ENCODE data around the gene PRKG1.

Gene PRKG1

GRCh38 chr10:52347327-52347667, 1273.0 kb downstream of the PRKG1 start:
- no peak for DNase-seq

Data from activated gamma-delta T cell (primary cell).